NOMO-1 treated with dmso at 0.1 percent for 144 hours (cell line): ENCODE measurements around the gene PCDHA5.
"Not testable (repeated sequence)": the region's sequence is repeated elsewhere in the genome, so short reads cannot be mapped to it uniquely, and the experiment has no call there.

Experiments
- DNase-seq: peaks from one replicate; lab custom pipeline; 2025; ENCODE audit not compliant: unreplicated experiment; lab: John Stamatoyannopoulos, UW

Gene PCDHA5

GRCh38 chr5:140822969-140823368, 1.6 kb downstream of the PCDHA5 start:
- not testable (repeated sequence) for DNase-seq

- DNase-seq = no peak
These were observed 2.1 kb downstream of the PCDHA5 start for GRCh38 chr5:140823475-140823874.

DNA sequence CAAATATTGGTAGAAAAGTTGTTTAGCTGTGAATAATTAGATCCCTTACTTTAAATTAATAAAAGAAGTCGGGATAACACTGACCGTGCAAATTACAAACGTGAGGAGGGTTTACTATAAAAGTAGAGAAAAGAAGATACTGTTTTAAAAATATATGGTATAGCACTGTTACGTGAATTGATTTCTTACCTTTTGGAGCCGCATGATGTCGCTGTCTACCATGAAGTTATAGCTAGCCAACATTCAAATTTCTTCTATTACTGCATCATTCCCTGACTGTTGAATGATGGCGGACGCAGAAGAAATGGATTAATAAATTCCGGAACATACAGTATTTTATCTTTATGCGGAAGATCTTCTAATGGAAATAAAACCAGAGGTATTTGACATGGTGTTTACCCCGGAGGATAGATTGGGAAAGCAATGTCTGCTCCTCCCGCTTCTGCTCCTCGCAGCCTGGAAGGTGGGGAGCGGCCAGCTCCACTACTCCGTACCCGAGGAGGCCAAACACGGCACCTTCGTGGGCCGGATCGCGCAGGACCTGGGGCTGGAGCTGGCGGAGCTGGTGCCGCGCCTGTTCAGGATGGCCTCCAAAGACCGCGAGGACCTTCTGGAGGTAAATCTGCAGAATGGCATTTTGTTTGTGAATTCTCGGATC, 6.4 kb downstream of the PCDHA5 start, which contains the start of gene PCDHA6:
TSS of gene PCDHA6 (plus strand) at position 257 of the 658 bp plus-strand sequence. CDS start at position 389, 132 bp downstream.
- no peak for DNase-seq

- DNase-seq = no peak
These were observed 6.9 kb downstream of the PCDHA5 start for GRCh38 chr5:140828362-140828737.

DNA sequence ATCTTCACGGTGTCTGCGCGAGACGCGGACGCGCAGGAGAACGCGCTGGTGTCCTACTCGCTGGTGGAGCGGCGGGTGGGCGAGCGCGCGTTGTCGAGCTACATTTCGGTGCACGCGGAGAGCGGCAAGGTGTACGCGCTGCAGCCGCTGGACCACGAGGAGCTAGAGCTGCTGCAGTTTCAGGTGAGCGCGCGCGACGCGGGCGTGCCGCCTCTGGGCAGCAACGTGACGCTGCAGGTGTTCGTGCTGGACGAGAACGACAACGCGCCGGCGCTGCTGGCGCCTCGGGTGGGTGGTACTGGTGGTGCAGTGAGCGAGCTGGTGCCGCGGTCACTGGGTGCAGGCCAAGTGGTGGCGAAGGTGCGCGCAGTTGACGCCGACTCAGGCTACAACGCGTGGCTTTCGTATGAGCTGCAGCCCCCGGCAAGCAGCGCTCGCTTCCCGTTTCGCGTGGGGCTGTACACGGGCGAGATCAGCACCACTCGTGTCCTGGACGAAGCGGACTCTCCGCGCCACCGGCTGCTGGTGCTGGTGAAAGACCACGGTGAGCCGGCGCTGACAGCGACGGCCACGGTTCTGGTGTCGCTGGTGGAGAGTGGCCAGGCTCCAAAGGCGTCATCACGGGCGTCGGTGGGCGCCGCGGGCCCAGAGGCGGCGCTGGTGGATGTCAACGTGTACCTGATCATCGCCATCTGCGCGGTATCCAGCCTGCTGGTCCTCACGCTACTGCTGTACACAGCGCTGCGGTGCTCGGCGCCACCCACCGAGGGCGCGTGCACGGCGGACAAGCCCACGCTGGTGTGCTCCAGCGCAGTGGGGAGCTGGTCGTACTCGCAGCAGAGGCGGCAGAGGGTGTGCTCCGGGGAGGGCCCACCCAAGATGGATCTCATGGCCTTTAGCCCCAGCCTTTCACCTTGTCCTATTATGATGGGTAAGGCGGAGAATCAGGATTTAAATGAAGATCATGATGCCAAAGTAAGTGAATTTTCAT, 8.4 kb downstream of the PCDHA5 start:
- not testable (repeated sequence) for DNase-seq

DNA sequence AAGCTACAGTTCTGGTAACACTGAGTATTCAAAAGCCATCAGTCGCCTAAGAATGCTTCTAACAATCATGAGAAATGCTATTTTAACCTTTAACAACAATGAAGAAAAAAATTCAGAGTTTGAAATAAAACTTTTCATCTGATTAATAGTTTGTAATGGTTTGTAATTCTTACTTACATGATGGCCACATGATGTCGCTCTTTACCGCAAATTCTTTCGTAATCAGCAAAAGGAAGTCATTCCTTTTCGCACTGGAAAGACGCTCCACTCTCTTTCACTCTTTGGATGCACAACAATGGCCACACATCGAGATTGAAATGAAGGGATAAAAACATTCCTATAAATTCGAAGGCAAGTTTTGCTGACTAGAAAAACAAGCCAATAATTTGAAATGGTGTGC, 12.6 kb downstream of the PCDHA5 start, which contains the start of gene PCDHA7:
TSS of gene PCDHA7 (plus strand) at position 277 of the 400 bp plus-strand sequence. CDS start at position 392, 115 bp downstream.
- no peak for DNase-seq

GRCh38 chr5:140834439-140835008, 13.1 kb downstream of the PCDHA5 start:
- DNase-seq = not testable (repeated sequence)

- DNase-seq = no peak
These were observed 14.5 kb downstream of the PCDHA5 start for GRCh38 chr5:140835622-140836510.

- DNase-seq = no peak
These were observed 19.9 kb downstream of the PCDHA5 start, which contains the start of gene PCDHA8 for GRCh38 chr5:140840978-140841962. Gene PCDHA8, plus strand, starts transcription at chr5:140841187. Its CDS starts 135 bp downstream, at chr5:140841322.

DNA sequence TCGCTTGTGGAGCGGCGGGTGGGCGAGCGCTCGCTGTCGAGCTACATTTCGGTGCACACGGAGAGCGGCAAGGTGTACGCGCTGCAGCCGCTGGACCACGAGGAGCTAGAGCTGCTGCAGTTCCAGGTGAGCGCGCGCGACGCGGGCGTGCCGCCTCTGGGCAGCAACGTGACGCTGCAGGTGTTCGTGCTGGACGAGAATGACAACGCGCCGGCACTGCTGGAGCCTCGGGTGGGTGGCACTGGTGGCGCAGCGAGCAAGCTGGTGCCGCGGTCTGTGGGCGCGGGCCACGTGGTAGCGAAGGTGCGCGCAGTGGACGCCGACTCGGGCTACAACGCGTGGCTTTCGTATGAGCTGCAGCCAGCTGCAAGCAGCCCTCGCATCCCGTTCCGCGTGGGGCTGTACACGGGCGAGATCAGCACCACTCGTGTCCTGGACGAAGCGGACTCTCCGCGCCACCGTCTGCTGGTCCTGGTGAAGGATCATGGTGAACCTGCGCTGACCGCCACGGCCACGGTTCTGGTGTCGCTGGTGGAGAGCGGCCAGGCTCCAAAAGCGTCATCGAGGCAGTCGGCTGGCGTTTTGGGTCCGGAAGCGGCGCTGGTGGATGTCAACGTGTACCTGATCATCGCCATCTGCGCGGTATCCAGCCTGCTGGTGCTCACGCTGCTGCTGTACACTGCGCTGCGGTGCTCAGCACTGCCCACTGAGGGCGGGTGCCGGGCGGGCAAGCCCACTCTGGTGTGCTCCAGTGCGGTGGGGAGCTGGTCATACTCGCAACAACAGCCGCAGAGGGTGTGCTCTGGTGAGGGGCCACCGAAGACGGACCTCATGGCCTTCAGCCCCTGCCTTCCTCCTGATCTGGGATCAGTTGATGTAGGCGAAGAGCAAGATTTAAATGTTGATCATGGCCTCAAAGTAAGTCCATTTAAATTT, 21.7 kb downstream of the PCDHA5 start:
- no peak for DNase-seq

DNA sequence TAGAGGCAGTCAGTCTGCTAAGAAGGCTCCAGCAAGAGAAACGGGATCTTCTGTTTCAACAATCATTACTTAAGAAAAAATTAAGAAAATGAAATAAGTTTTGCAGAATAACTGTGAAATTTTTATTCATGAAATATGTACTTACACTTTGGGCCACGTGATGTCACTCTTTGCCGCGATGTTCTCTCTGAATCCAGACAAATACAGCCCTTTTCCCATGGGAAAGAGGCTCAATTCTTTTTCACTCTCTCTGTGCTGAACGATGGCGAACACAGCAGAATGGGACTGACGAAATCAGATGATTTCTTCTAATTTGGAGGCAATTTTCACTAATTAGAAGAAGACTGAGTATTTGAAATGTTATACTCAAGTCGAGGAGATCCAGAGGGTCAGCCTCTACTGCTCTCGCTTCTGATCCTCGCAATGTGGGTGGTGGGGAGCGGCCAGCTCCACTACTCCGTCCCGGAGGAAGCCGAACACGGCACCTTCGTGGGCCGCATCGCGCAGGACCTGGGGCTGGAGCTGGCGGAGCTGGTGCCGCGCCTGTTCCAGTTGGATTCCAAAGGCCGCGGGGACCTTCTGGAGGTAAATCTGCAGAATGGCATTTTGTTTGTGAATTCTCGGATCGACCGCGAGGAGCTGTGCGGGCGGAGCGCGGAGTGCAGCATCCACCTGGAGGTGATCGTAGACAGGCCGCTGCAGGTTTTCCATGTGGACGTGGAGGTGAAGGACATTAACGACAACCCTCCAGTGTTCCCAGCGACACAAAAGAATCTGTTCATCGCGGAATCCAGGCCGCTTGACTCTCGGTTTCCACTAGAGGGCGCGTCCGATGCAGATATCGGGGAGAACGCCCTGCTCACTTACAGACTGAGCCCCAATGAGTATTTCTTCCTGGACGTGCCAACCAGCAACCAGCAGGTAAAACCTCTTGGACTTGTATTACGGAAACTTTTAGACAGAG, 27.0 kb downstream of the PCDHA5 start, which contains the start of gene PCDHA9:
TSS of gene PCDHA9 (plus strand) at position 244 of the 964 bp plus-strand sequence. CDS start at position 358, 114 bp downstream.
- DNase-seq = not testable (repeated sequence)

DNA sequence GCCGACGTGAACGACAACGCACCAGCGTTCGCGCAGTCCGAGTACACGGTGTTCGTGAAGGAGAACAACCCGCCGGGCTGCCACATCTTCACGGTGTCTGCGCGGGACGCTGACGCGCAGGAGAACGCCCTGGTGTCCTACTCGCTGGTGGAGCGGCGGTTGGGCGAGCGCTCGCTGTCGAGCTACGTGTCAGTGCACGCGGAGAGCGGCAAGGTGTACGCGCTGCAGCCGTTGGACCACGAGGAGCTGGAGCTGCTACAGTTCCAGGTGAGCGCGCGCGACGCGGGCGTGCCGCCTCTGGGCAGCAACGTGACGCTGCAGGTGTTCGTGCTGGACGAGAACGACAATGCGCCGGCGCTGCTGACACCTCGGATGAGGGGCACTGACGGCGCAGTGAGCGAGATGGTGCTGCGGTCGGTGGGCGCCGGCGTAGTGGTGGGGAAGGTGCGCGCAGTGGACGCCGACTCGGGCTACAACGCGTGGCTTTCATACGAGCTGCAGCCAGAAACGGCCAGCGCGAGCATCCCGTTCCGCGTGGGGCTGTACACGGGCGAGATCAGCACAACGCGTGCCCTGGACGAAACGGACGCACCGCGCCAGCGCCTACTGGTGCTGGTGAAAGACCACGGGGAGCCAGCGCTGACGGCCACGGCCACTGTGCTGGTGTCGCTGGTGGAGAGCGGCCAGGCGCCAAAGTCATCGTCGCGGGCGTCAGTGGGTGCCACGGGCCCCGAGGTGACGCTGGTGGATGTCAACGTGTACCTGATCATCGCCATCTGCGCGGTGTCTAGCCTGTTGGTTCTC, 28.6 kb downstream of the PCDHA5 start:
- DNase-seq = not testable (repeated sequence)

- DNase-seq = no peak
These were observed 34.6 kb downstream of the PCDHA5 start, which contains the start of gene PCDHA10 for GRCh38 chr5:140855772-140856674. Gene PCDHA10, plus strand, starts transcription at chr5:140855897. Its CDS starts 152 bp downstream, at chr5:140856049.

- no peak for DNase-seq
These were observed 36.0 kb downstream of the PCDHA5 start for GRCh38 chr5:140857177-140857986.
